Measurements from ENCODE around the gene EPB41L4B.

EPB41L4B gene

GRCh38 chr9:109277451-109277850, 43.4 kb downstream of the EPB41L4B start:
- no peaks in the 10 kb centered on the region for H3K36me3 Mint-ChIP-seq
- no peak overlapping the region for H3K4me3 Mint-ChIP-seq
- no peaks in the 10 kb centered on the region for H3K9me3 Mint-ChIP-seq
- H3K27me3 Mint-ChIP-seq, result peaks cover 21% of the 10 kb centered on the region
- H3K27ac Mint-ChIP-seq, result no peak overlapping the region
- CTCF ChIA-PET, result no interaction called here
- H3K4me1 Mint-ChIP-seq, result no peaks in the 10 kb centered on the region
- no peak for DNase-seq

- no peaks in the 10 kb centered on the region for H3K36me3 Mint-ChIP-seq
- H3K27ac Mint-ChIP-seq, result no peak overlapping the region
- peaks cover 21% of the 10 kb centered on the region for H3K27me3 Mint-ChIP-seq
- DNase-seq, result no peak
- no peaks in the 10 kb centered on the region for H3K4me1 Mint-ChIP-seq
- H3K4me3 Mint-ChIP-seq, result no peak overlapping the region
- H3K9me3 Mint-ChIP-seq, result no peaks in the 10 kb centered on the region
- CTCF ChIA-PET, result no interaction called here
Observed at GRCh38 chr9:109276469-109277440, 44.1 kb downstream of the EPB41L4B start.

GRCh38 chr9:109274884-109275730, 45.8 kb downstream of the EPB41L4B start:
- CTCF ChIA-PET, result interaction anchor here (0.8 kb wide), 1 partner anchor 135 kb away, joined by 3 read pairs; no protein-coding TSS in a partner anchor
- Mint-ChIP-seq H3K27ac (no peak overlapping the region), H3K27me3 (peaks cover 16% of the 10 kb centered on the region), H3K4me1 (no peaks in the 10 kb centered on the region), H3K36me3 (no peaks in the 10 kb centered on the region), H3K9me3 (no peaks in the 10 kb centered on the region), H3K4me3 (no peak overlapping the region)
- DNase-seq, result no peak

GRCh38 chr9:109273869-109274268, 47.0 kb downstream of the EPB41L4B start:
- Mint-ChIP-seq H3K27ac (no peak overlapping the region), H3K4me1 (no peaks in the 10 kb centered on the region), H3K36me3 (no peaks in the 10 kb centered on the region), H3K9me3 (no peaks in the 10 kb centered on the region), H3K4me3 (no peak overlapping the region), H3K27me3 (peaks cover 14% of the 10 kb centered on the region)
- DNase-seq, result no peak
- CTCF ChIA-PET, result no interaction called here

GRCh38 chr9:109272745-109273144, 48.1 kb downstream of the EPB41L4B start:
- peaks cover 8% of the 10 kb centered on the region for H3K27me3 Mint-ChIP-seq
- no peak for DNase-seq
- H3K36me3 Mint-ChIP-seq, result no peaks in the 10 kb centered on the region
- H3K4me3 Mint-ChIP-seq, result no peak overlapping the region
- CTCF ChIA-PET, result no interaction called here
- H3K27ac Mint-ChIP-seq, result no peak overlapping the region
- no peaks in the 10 kb centered on the region for H3K9me3 Mint-ChIP-seq
- no peaks in the 10 kb centered on the region for H3K4me1 Mint-ChIP-seq

- Mint-ChIP-seq H3K4me1 (no peaks in the 10 kb centered on the region), H3K27ac (no peak overlapping the region), H3K36me3 (no peaks in the 10 kb centered on the region), H3K4me3 (no peak overlapping the region), H3K27me3 (peaks cover 5% of the 10 kb centered on the region), H3K9me3 (no peaks in the 10 kb centered on the region)
- no peak for DNase-seq
- CTCF ChIA-PET, result no interaction called here
Observed at GRCh38 chr9:109272045-109272444, 48.8 kb downstream of the EPB41L4B start.

GRCh38 chr9:109270971-109271925, 49.6 kb downstream of the EPB41L4B start:
- Mint-ChIP-seq H3K27ac (no peak overlapping the region), H3K9me3 (no peaks in the 10 kb centered on the region), H3K36me3 (no peaks in the 10 kb centered on the region), H3K4me3 (no peak overlapping the region), H3K27me3 (peaks cover 4% of the 10 kb centered on the region), H3K4me1 (no peaks in the 10 kb centered on the region)
- DNase-seq, result no peak
- CTCF ChIA-PET, result no interaction called here

- Mint-ChIP-seq H3K27me3 (peaks cover 4% of the 10 kb centered on the region), H3K4me3 (no peak overlapping the region), H3K9me3 (no peaks in the 10 kb centered on the region), H3K27ac (no peak overlapping the region), H3K4me1 (no peaks in the 10 kb centered on the region), H3K36me3 (no peaks in the 10 kb centered on the region)
- CTCF ChIA-PET, result no interaction called here
- no peak for DNase-seq
Observed at GRCh38 chr9:109270441-109270840, 50.4 kb downstream of the EPB41L4B start.

GRCh38 chr9:109269839-109270238, 51.0 kb downstream of the EPB41L4B start:
- Mint-ChIP-seq H3K9me3 (no peaks in the 10 kb centered on the region), H3K27ac (no peak overlapping the region), H3K27me3 (peaks cover 4% of the 10 kb centered on the region), H3K4me1 (no peaks in the 10 kb centered on the region), H3K4me3 (no peak overlapping the region), H3K36me3 (no peaks in the 10 kb centered on the region)
- CTCF ChIA-PET, result no interaction called here
- no peak for DNase-seq

GRCh38 chr9:109269081-109269480, 51.8 kb downstream of the EPB41L4B start:
- no peaks in the 10 kb centered on the region for H3K4me1 Mint-ChIP-seq
- peaks cover 4% of the 10 kb centered on the region for H3K27me3 Mint-ChIP-seq
- no peak overlapping the region for H3K27ac Mint-ChIP-seq
- CTCF ChIA-PET, result no interaction called here
- H3K36me3 Mint-ChIP-seq, result no peaks in the 10 kb centered on the region
- DNase-seq, result no peak
- no peaks in the 10 kb centered on the region for H3K9me3 Mint-ChIP-seq
- no peak overlapping the region for H3K4me3 Mint-ChIP-seq

GRCh38 chr9:109267555-109267954, 53.3 kb downstream of the EPB41L4B start:
- CTCF ChIA-PET, result no interaction called here
- Mint-ChIP-seq H3K4me3 (no peak overlapping the region), H3K9me3 (no peaks in the 10 kb centered on the region), H3K36me3 (no peaks in the 10 kb centered on the region), H3K27ac (no peak overlapping the region), H3K27me3 (peaks cover 4% of the 10 kb centered on the region), H3K4me1 (no peaks in the 10 kb centered on the region)
- no peak for DNase-seq

GRCh38 chr9:109264877-109265587, 55.8 kb downstream of the EPB41L4B start:
- H3K27ac Mint-ChIP-seq, result no peak overlapping the region
- H3K9me3 Mint-ChIP-seq, result no peaks in the 10 kb centered on the region
- H3K36me3 Mint-ChIP-seq, result no peaks in the 10 kb centered on the region
- DNase-seq, result no peak
- no peak overlapping the region for H3K4me3 Mint-ChIP-seq
- CTCF ChIA-PET, result no interaction called here
- H3K4me1 Mint-ChIP-seq, result no peaks in the 10 kb centered on the region
- peaks cover 7% of the 10 kb centered on the region for H3K27me3 Mint-ChIP-seq

GRCh38 chr9:109263358-109263757, 57.5 kb downstream of the EPB41L4B start:
- Mint-ChIP-seq H3K27me3 (peaks cover 14% of the 10 kb centered on the region), H3K4me1 (no peaks in the 10 kb centered on the region), H3K27ac (no peak overlapping the region), H3K4me3 (no peak overlapping the region), H3K9me3 (no peaks in the 10 kb centered on the region), H3K36me3 (no peaks in the 10 kb centered on the region)
- CTCF ChIA-PET, result interaction anchor here (0.5 to 1.0 kb wide), 2 partner anchors 28 to 58 kb away, joined by 3 to 4 read pairs; no protein-coding TSS in a partner anchor
- DNase-seq, result no peak
